KMS-11 (cell line): ENCODE measurements around the gene CLP1.
A peak's percentile ranks its signal among the peaks of the same experiment; 100 is the strongest.

ENCODE experiments used
- H2AFZ ChIP-seq: fragments of 200-600 bp; sonication (generic); 2 replicates; pipeline ENCODE4 v1.6.1; 2016; ENCODE audit warnings: antibody characterized with exemption, mixed run types, low read depth
- H3K27ac ChIP-seq: fragments of 200-600 bp; sonication (generic); 2 replicates; pipeline ENCODE4 v1.6.1; 2016; ENCODE audit warnings: mild to moderate bottlenecking, mixed run types
- H3K27me3 ChIP-seq: fragments of 200-600 bp; sonication (generic); 2 replicates; pipeline ENCODE4 v1.6.1; 2017; ENCODE audit warnings: mild to moderate bottlenecking, low read depth, mixed run types, moderate library complexity; ENCODE audit not compliant: insufficient read depth
- H3K36me3 ChIP-seq: fragments of 200-600 bp; sonication (generic); 2 replicates; pipeline ENCODE4 v1.6.1; 2017; ENCODE audit warnings: mild to moderate bottlenecking, mixed run types; ENCODE audit not compliant: insufficient read depth
- H3K4me1 ChIP-seq: fragments of 200-600 bp; sonication (generic); 2 replicates; pipeline ENCODE4 v1.6.1; 2016; ENCODE audit warnings: mild to moderate bottlenecking, low read depth, mixed run types; ENCODE audit not compliant: poor library complexity, severe bottlenecking
- H3K4me2 ChIP-seq: fragments of 200-600 bp; sonication (generic); 2 replicates; pipeline ENCODE4 v1.7.0; 2016; ENCODE audit warnings: mild to moderate bottlenecking, mixed run types
- H3K4me3 ChIP-seq: fragments of 200-600 bp; sonication (generic); IDR thresholded peaks from 2 replicates; pipeline ENCODE4 v1.6.1; 2017; ENCODE audit warnings: low read depth, low read length, mixed read lengths; ENCODE audit not compliant: insufficient read depth
- H3K79me2 ChIP-seq: fragments of 200-600 bp; sonication (generic); 2 replicates; pipeline ENCODE4 v1.6.1; 2016; ENCODE audit warnings: low read depth, mixed run types; ENCODE audit not compliant: insufficient read depth
- H3K9ac ChIP-seq: fragments of 200-600 bp; sonication (generic); 2 replicates; pipeline ENCODE4 v1.6.1; 2016; ENCODE audit warnings: mild to moderate bottlenecking, mixed run types
- H4K20me1 ChIP-seq: fragments of 200-600 bp; sonication (generic); 2 replicates; pipeline ENCODE4 v1.6.1; 2016; ENCODE audit warnings: mild to moderate bottlenecking, mixed run types; ENCODE audit not compliant: insufficient read depth
- TF ChIP-seq, protein P1 (sequence below): fragments of 200-600 bp; sonication (generic); conservative IDR thresholded peaks from 2 replicates; pipeline ENCODE4 v1.6.1; 2017; ENCODE audit warnings: low read depth, mild to moderate bottlenecking, antibody characterized with exemption, low read length, moderate library complexity, mixed read lengths

The CLP1 gene

DNA sequence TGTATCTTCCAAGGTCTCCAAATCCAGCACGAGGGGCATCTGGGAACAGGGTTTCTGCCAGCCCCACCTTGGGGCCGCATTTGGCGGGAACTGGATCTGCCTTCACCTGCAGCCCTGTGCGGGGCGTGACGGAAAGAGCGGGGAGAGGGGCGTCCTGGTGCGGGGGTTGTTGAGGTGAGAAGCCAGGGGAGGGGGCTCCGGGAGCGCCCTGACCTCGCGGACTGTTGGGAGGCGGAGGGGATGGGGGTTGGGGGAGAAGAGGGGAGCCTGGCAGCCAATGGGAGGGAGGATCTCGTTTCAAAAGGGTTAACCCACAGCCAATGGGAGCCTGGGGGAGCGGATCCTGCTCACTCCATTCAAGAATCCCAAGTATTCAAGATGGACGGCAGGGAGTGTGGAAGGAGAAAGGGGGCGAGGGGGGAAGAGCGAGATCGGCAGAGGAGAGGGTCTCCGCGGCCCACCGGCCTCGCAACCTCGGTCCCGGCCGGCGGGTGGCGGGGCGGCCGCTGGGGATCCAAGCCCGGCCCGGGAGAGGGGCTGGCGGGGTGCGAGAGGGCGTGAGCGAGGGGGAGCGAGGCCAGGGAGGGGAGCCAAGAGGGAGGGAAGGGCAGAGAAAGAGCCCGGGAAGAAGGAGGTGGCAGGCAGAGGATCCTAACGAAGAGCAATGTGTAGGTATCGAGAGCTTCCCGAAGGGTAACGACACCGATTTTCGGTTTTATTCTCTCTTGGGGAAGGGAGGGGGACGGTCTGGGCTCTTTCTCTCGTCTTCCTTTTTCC lies 19.4 kb upstream of the CLP1 start:
- Histone ChIP-seq H4K20me1 (no peaks in the 10 kb centered on the region), H3K27me3 (no peaks in the 10 kb centered on the region), H3K4me2 (no peak overlapping the region), H3K27ac (no peak overlapping the region), H3K4me3 (no peak overlapping the region), H3K9ac (no peak overlapping the region), H3K79me2 (no peaks in the 10 kb centered on the region), H3K4me1 (no peaks in the 10 kb centered on the region), H3K36me3 (no peaks in the 10 kb centered on the region), H2AFZ (peak overlapping the region; percentile 26; the same call in 1 of the 2 replicates)
- TF ChIP-seq, protein P1, sequence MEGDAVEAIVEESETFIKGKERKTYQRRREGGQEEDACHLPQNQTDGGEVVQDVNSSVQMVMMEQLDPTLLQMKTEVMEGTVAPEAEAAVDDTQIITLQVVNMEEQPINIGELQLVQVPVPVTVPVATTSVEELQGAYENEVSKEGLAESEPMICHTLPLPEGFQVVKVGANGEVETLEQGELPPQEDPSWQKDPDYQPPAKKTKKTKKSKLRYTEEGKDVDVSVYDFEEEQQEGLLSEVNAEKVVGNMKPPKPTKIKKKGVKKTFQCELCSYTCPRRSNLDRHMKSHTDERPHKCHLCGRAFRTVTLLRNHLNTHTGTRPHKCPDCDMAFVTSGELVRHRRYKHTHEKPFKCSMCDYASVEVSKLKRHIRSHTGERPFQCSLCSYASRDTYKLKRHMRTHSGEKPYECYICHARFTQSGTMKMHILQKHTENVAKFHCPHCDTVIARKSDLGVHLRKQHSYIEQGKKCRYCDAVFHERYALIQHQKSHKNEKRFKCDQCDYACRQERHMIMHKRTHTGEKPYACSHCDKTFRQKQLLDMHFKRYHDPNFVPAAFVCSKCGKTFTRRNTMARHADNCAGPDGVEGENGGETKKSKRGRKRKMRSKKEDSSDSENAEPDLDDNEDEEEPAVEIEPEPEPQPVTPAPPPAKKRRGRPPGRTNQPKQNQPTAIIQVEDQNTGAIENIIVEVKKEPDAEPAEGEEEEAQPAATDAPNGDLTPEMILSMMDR: no peak

DNA sequence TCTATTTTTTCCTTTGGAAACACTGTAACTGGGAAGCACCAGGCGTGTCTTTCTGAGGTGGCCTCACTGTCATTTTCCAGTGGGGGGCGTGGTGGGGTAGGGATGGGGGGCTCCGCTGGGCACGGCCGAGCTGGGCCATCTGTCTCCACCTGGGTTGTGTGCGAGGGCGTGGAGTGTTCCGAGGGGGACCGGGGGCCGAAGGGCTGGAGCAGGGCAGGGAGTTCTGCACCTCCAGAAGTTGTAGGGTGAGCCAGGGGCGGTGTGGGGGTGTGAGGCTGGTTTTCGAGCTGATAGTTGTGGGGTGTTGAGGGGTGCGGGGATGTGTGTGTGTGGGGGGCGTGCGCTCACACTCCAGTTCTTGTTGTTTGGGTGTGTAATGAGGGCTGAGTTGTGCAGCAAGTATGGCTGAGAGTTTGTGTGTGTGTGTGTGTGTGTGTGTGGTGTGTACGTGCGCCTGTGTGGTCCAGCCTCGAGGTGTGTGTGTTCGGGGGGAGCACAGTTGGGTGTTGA lies 18.7 kb upstream of the CLP1 start:
- 0 out of 2 replicates have a peak, but pooled peaks cover 2% of the 10 kb centered on the region for H3K27me3 ChIP-seq
- TF ChIP-seq, protein P1: no peak
- no peak overlapping the region for H3K4me2 ChIP-seq
- no peak overlapping the region for H2AFZ ChIP-seq
- no peak overlapping the region for H3K27ac ChIP-seq
- no peaks in the 10 kb centered on the region for H3K79me2 ChIP-seq
- H3K4me3 ChIP-seq: no peak overlapping the region
- H4K20me1 ChIP-seq: no peaks in the 10 kb centered on the region
- no peak overlapping the region for H3K9ac ChIP-seq
- no peaks in the 10 kb centered on the region for H3K4me1 ChIP-seq
- no peaks in the 10 kb centered on the region for H3K36me3 ChIP-seq

DNA sequence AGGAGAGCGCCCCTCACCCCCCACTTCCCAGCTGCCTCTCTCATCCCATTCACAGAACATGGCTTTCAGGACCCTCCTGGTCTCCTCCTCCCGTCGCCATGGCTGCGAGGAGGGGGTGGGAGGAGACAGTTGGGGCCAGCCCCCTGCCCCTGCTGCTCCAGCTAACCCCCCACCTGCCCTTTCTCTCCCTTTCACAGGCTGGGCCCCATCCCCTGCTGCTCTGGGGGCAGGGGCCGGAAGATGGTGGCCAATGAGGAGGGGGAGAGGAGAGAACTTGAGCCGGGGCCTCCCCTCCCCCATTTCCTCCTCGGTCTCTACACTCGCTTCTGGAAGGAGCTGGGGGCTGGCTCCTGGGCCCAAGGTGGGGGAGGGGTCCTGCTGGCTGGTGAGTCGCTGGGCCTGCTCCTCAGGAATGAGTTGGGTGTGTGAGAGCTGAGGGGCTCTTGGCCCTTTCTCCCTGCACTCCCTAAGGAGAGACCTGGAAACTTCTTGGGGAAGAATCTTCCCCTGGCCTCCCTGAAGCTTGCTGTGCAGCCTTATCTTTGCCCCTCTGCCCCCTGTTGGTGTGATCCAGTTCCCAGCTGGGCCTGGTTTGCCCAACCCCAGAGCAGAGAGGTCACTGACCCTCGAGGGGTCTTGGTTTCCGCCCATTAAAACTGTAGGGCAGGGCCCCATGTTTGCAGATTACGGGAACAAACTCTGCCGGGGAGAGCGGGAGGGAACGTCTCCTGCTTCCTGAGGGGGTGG lies 18.1 kb upstream of the CLP1 start:
- TF ChIP-seq, protein P1: no peak
- Histone ChIP-seq H3K27me3 (peaks cover 2% of the 10 kb centered on the region; the same call in 1 of the 2 replicates), H3K27ac (no peak overlapping the region), H3K36me3 (no peaks in the 10 kb centered on the region), H3K4me3 (no peak overlapping the region), H4K20me1 (no peaks in the 10 kb centered on the region), H3K4me2 (no peak overlapping the region), H3K9ac (no peak overlapping the region), H3K79me2 (no peaks in the 10 kb centered on the region), H2AFZ (no peak overlapping the region), H3K4me1 (no peaks in the 10 kb centered on the region)

DNA sequence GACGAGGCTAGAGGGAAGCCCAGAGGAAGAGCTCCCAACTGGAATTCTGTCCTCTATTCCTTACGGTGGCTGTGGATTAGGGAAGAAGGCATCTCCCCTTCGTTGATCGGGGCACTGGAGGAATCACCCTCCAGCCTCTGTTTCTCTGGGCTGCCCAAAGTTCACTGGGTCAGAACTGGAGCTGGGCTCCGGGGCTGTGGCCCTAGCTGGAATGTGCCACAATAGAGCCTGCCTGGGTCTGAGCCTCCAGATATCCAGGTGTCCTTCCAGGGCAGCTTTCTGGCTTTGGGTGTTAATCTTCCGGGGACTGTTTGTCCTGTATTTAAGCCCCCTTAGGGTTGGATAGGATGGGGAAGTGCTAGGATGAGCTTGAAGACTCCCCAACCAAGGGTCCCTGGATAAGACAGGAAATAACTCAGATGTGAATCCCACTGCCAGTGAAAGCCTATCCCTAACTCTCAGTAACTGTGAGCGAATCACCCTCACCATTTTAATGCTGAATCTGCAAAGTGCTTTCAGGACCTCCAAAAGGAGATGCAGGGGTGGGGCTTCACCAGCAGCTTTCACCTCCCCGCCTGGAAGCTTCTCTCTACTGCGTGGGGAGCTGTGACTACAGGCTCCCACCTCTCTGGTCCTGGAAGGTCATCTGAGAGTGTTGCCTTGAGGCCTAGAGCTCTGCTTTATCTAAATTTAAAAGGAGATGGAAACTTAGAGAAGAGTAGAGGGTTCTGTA lies 17.3 kb upstream of the CLP1 start:
- Histone ChIP-seq H3K4me1 (no peaks in the 10 kb centered on the region), H3K4me2 (no peak overlapping the region), H4K20me1 (no peaks in the 10 kb centered on the region), H3K4me3 (no peak overlapping the region), H3K79me2 (no peaks in the 10 kb centered on the region), H2AFZ (no peak overlapping the region), H3K36me3 (no peaks in the 10 kb centered on the region), H3K9ac (no peak overlapping the region), H3K27ac (no peak overlapping the region), H3K27me3 (peaks cover 2% of the 10 kb centered on the region; the same call in 1 of the 2 replicates)
- TF ChIP-seq, protein P1: no peak
